ENCODE measurements around the gene GLI3.

The GLI3 gene

DNA sequence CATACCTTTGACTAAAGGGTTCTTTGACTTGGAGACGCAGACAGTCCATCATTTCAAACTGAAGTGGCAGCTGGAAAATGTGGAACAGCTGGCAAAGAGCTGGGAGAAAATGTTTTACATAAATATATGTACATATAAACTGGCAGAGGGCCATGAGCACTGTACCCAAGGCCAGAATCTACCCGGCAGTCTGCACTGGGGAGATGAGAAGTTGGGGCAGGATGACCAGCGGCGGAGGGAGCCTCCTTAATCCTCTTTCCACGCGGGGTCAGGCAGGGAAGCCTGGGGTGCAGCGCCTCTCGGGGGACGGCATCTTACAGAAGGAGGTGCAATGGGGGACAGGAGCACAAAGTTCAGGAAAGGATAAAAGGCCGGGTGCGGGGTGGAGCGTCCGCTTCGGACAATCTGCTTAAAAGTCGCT is 1.3 kb downstream of the GLI3 start:
- DNase-seq = no peak

DNA sequence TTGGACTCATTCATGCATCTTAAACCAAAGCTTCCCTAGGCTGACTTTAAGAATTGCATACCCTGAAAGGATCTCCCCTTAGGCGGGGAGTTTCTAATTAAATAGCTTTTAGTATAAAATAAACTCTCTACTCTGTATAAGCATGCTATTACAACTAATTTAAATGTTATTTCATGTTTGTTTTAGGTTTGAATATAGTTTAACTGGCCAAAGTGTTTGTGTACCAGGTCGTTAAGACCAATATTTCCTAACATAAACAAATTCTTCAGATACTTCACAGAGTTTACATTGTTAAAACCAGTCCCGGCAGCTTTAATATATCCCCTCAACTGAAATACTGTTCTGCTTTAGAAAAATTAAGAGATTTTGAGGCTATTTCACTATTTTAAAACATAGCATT is 2.3 kb downstream of the GLI3 start:
- no peak for DNase-seq

DNA sequence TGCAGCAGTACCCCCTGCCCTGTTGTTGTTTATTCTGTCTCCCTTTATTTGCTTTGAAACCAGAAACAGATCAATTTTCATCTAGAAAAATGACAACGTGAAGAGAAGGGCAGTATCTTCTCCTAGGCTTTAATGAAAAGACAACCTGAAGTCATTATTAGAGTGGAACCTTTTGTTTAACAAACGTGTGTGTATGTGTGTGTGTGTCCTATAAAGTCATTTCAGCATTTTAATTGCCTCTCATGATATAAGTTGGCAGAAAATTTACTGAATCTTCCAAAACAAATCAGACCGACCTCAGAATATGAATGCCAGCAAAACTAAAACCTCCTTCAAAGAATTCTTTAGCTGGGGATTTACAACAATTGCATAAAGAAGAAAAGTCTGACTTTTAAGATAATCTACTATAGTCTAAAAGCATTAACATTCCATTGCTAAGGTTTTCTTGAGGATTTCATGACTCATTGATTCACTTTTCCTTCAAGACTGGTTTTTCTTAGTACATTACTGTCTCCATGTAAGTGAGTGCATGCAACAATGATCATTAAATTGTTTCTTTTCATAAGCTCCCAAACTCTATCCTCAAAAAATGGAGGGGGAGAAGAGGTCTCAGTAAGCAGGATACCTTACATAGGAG is 3.2 kb downstream of the GLI3 start:
- DNase-seq = no peak

DNA sequence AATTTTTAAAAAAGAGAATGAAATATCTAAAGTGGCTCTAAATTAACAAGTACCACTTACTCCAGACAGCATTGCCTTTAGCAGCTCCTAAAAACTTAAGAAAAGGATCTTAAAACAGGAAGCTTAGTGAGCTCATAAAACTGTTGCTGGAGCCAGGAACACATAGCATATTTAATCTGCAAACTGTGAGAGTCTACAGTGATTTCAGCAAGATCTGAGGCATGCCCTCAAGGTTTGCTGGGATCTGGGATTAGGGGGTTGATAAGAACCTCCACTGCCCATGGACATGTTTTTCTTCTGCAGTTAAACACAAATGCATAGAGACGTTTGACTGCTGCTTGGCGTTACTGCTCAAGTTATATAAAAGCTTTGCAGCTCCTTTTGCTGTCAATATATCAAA is 3.8 kb downstream of the GLI3 start:
- DNase-seq = no peak

DNA sequence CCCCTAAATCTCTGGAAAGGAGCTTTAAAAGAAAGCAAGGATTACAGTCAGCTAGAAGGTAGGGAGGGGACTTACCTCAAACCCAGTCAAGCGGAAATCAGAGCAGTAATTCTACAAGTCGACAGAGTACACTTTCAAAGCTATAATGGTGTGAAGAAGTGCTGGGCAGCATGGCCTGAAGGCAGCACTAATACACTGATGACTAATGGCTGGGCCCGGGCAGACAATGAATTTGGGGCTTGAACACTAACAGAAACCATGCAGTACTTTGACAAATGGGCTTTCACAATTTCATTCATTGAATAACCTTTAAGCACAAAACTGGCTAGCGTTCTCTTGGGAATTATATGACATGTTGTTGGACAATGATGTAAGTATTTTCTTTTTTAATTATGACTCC is 4.7 kb downstream of the GLI3 start:
- DNase-seq = no peak

DNA sequence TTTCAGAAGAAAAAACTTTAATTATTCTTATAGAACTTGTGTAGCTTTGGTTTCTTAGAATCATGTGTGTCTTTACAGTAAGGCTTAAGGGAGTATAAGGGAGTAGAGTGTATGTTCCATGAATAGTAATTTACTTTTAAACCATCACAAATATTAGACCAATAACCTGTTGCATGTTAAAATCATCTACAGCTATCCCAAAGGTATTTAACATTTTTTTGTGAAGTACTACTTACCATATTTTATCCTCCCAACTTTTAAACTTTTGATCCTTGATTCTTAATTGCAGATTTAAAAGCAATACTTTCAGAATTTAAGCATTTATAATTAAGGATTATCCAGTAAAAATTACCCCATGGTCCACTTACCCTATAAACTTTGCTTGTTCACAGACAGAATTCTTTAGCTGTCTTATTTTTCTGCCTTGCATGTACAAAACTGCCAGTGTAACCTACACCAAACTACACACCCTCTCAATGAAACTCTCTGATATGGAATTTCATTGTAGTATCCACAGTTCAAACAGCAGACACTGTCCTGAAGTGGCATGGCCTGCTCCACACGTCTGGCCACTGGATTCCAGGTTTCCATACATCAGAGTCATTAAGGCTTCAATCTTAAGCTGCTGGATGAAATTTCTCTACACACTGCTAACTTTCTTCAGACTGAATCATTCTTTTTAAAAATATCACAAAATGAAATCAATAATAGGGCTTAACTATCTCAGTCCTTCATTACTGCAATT is 5.8 kb downstream of the GLI3 start:
- DNase-seq = no peak

DNA sequence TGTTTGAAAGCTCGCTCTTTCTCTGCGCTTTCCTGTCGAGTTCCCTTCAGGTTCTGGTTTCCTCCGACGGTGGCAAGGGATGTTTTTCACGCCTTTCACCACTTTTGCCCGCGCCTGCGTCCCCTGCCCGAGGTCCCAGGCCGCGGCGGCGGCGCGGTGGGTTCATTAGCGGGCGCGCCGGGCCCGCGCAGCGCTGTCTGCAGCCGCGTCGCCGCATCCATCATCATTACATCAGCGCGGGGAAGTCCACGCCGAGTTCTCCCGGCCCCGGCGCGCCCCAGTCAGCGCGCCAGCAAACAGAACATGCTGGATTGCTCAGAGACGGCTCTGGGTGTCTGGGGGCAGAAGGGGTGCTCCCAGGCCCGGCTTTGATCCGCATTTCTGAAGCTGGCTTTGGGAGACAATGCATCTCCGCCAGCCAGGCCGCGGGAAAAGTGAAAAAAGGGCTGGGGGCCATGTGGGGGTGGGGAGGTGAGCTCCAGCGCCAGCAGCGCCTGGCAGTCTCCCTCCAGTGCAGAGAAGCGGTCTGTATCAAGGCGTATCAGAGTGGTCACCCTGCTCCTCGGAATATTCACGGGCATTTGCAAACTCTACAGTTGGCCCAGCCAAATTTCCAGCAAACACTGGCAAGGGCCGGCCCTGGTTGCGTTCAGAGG is 8.9 kb downstream of the GLI3 start:
- no peak for DNase-seq

DNA sequence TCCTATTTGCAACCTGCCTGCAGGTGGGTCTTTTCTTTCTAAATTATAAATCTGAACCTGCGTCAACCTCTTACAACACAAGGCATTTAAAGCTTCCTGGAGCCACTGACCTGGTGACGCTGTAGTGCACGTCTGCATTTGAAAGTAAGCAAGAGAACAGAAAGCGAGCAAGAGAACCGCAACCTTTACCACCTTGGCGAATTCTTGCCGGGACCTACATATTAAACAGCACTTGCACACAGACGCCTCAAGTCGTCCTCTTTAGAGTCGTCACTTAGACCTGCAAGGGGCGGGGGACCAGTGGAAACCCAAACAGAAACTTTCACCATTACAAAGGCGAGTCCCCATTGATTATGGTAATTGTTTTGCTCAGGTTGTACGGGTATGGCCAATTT is 9.5 kb downstream of the GLI3 start:
- no peak for DNase-seq

DNA sequence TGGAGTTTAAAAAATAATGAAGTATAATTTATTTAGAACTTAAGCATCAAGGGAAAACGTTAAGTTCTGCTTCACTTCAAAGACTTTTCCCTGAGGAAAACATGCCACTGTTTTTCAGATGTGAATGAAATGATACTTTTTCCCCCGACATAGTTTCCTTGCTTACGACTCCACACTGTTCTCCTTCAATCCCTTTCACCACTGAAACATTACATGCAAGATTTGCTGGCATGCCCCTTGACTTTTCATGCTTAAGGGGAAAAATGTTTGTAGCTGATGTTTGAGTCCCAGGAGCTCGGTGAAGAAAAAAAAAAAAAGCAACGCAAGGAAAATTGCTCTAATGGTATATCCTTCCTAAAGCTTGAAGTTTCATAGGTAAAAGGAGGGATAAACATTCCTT is 10.0 kb downstream of the GLI3 start:
- DNase-seq = no peak

DNA sequence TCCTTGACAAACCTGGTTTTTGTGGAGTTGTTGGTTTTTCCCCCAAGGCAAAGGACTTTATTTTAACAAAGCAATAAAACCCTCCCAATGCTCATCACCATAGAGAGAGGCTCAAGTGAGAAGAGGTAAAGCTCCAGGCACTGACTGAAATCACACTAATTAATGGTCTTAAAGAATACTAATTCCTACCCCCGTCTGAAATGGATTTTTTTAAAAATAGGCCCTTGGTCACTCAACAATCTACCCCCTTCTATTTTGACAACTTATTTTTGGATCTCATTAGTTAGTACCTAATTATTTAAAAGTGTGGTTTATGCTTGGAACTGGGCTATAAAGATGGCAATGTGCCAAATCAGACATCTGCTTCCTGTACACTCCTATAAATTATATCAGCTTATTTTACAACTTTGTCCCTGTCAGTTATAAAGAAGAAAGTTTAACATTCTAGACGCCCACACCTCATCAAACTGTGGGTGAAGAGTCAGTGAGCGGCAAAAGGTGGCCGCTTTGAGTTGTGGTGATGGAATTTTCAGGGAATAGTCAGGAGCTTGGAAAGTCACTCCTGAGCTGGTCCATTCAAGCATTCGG is 10.6 kb downstream of the GLI3 start:
- DNase-seq = no peak

DNA sequence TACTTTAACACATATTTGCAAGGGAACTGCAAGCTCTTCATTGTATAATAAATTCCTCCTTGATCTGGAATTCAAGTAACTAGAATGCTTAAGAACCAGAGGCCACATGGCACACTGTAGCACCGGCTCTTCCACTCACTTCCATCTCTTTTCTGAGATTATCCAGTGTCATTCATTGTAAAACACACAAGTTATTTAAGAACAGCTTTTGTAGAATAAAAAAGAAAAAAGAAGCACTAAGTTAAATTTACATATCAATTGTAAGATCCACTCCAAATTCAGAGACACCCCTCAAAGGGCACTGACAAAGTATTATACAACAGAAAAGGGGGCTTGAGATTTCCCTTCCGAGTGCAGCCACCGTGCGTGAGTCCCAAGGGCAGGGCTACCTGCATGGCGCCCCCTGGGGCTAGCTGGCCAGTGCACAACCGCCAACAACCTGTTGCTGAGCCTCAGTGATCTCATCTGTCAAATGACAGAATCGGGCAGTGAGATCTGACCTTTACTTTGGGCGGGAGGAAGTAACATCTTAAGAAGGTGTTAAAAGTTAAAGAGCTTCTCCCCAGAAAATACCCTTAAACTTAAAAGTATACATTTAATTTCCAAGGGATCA is 12.5 kb downstream of the GLI3 start:
- DNase-seq = no peak

DNA sequence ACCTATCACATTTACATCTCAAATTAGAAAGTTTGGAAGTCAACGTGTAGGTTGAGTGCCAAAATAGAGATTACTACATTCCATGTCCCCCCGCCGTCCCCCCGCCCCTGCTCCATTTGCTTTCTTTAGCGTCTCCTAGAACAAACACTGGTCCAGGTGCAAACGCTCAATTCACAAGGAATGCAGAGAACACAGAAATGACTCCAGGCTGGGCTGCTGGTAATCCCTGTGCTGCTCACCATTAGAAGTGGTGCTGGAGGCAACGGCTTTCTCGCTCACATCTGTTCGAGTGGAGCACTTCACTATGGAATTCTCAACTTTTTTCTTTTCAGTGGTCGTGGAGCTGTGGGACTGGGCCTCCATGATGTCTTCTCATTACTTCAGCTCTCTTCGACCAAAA is 14.1 kb downstream of the GLI3 start:
- DNase-seq = no peak

DNA sequence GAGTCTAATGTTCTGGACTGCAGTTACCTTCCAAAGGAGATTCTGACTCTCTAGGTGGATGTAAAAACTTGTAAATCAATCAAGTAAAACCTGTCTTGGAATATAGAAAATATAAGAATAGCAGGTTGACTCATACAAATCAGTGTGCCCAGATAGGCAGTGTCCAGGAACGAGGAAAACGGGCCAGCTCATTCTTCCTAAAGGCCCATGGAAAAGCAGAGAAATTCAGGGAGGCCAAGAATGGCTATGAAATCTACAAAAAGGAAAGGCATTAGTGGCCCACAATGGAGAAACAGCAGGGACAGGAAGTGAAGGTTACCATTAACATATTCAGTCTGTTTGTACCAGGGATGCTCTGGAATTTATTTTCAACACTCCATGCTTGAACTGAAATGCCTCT is 14.9 kb downstream of the GLI3 start:
- no peak for DNase-seq

DNA sequence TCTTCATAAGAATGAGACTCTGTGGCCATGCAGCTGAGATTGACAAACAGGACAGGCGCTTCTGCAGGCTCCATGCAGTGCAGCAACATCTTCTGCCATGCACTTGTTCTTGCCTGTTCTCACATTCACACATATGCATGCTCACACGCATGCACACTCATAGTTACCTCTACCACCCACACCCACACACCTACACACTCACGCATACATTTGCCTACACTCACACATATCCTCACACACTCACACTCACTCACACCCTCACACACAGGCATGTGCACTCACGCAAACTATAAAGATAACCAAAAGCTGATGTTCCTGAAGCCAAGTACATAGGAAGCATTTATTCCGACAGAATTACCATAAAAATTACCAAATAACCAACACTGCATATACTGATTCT is 15.7 kb downstream of the GLI3 start:
- no peak for DNase-seq

DNA sequence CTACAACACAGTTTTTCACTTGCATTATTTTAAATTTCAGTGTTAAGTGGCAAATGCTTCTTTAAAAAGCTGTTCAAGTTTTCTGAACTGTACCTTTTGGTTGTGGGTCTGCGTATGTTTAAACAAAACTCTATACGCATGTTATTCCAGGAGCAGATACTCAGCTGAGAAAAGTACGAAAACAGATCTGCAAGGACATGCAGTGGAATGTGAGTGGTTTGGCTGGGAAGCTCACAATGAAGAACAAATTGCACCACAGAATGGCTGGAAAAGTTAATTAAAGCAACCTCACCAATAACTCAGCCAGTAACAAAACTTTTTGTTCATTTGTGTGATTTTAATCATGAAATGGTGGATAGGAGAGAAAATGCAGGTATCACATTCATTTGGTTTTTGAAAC is 17.6 kb downstream of the GLI3 start:
- DNase-seq = no peak

DNA sequence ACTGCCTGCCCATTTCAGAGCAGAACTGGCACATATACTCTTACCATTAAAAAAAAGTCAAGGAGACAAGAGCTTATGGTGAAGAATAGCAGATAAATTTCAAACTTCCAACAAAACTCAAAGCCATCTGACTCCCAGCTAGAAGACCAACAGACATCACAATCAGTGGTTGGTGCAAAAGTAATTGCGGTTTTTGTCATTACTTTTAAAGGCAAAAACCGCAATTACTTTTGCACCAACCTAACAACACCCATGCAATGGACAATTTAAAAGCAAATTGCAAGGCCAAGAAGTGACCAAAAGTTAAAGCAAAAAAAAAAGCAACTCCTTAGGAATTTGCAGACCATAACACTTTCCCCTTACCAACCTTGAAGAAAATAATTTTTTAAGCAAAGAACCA is 18.8 kb downstream of the GLI3 start:
- DNase-seq = no peak

DNA sequence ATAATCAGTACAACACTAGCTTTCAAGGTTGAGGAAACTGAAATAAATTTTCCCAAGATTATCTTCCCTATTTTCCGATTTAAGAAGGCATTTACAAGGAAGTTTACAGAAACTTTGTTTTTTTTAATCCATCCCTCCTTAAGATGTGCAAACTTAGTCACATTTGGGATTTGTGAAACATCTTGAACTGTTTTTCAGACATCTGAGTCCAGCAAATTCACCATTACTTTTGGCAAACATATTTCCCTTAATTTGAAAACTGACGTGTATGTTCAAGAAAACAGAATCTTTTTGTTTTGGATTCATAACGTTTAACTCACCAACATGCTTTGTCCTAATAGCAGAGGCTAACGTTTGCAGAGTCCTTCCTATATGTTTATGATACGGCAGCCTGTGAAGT is 19.5 kb downstream of the GLI3 start:
- DNase-seq = no peak

DNA sequence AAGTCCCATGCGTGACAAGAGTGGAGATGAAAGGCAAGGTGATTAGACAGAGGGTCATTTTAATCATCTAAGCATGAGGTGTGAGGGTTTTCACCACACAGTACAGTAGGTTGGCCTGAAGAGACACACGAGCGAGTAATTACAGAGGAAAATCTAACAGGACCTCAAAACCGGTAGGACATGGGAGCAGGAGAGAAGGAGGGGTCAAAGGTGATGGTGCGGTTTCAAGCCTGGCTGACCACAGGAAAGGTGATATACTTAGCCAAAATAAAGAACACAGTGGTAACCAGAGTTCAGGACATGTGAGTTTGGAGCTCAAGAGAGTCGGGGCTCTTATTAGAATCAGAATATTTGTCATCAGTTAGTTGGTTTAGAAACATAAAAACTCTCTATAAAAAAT is 20.0 kb downstream of the GLI3 start:
- DNase-seq = no peak

DNA sequence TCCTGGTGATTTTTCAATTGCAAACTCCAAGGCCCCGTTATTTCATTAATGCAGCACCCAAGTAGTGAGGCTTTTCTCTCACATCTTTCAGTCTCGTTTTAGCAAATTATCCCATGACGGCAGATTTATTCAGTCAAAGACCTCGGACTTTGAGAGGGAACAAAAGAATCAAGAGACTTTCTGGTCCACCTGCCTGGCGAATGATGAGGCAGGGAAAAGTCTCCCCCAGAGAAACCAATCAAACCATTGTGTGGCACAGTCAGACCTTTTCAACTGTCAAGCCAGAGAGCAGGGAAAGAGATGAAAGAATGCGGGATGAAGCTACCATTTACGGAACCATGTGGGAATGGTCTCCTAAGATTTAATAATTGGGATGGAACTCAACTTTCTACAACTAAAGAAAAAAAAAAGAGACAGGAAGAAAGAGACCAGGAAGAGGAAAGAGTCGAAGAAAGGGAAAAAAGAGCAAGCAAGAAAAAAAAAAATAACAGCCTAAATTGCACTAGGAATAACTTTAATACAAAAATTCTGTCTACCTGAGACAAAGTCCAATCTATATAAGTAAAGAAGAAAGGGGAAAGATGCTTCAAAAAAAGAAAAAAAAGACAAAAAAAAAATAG is 22.8 kb downstream of the GLI3 start:
- DNase-seq = no peak

DNA sequence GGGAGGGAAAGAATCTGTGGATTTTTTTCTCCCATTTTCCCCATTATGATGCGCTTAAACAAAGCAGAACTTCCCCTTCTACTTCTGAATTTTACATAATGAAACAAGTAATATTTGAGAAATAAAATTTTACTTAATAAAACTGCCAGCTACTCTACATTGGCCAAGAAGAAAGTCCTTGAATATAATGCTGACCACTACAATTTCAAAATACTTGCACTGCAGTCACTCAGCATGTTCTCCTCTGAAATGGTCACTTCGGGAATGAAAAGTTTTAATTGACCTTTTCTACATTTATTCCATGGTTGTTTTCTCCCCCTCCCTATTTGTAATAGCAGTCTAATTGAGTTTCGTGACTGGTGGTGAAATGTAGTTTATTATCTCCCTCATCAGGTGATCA is 23.9 kb downstream of the GLI3 start:
- DNase-seq = no peak

DNA sequence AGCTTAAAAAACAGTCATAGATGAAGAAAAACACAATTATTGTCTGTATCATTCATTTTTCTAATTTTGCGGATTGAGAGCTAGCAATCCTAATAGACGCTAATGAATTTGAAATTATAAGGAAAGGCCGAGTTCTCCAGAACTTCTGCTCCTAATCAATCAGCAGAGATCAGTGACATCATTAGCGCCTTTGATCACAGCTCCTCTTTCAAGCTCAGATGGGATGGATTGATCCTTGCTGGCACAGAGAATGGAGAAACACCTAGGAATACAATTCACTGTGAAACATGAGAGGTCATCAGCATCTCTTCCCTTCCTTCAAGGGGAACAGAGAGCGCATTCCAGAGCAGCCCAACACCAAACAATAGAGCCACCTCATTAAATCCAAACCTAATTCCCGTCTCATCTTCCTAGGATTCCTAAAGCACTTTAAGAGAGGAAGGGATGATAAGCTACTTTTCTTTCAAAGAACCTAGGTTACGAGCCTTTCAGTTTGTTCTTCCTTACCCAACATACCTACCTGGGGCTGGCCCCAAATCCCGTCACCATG is 24.4 kb downstream of the GLI3 start:
- DNase-seq = no peak

DNA sequence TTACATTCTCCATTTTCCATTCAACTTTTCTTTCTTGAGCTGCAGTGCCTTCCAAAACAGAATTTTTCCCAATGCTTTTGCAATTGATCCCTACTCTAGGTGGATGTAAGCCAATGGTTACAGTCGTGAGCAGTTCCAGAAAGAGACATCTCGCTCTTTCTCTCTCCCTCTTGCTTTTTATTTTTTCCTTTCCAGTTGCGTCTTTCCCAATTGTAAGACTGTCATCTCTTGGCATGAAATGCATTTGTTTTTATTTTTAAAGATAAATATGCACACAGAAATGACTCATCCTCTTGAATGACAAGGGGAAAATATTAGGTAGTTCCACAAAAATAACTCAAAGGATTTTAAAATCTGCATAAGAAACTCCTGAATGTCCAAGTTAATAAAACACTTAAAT is 25.1 kb downstream of the GLI3 start:
- no peak for DNase-seq

DNA sequence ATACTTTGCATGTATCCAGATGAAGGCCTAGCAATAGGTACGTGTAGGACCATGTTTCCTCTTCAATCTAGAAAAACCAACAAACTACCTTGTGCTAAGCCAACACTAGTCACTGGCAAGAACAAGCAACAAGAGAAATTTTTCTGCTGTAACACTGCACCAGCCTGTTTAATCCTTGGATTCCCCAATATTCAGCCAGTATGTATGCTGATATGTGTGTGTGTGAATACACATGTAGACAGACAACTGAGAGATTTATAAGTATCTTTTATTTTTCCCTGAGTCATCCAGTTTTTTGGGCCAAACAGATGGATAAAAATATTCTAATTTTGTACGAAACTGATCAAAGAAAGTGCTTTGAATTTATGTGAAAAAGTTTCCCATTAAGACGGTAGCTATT is 26.2 kb downstream of the GLI3 start:
- DNase-seq = no peak

Measured in stimulated activated CD4-positive, alpha-beta T cell treated with anti-CD3 and anti-CD28 coated beads, Interleukin-4, amount 100 ng/mL, for 24 hours (primary cell).